Caco-2 (cell line): ENCODE measurements around the gene CDC14B. TPM values are rescaled to one million over a fixed set of nuclear protein-coding genes. Genes with fewer than 3 reads are reported as not detected.

Experiments
- BruUV-seq: library from RNA; stranded (reverse); fragments of 400-500 nt; replicated peaks from 2 replicates; lab custom pipeline; 2021; lab: Mats Ljungman, UMichigan
- CTCF ChIA-PET: fragments of 300-600 bp; sonication (Branson Sonifier 250); formaldehyde crosslinking; loops from one replicate; lab custom pipeline; 2022; ENCODE audit warnings: antibody characterized with exemption; lab: Charles Lee
- POLR2A ChIA-PET: fragments of 300-600 bp; sonication (Branson Sonifier 250); formaldehyde crosslinking; loops from one replicate; lab custom pipeline; 2022; ENCODE audit warnings: antibody characterized with exemption; lab: Charles Lee
- DNase-seq, 2 experiments: peaks; one replicate each; pipeline versions ENCODE4 v3.0.0 to v3.0.0-alpha.2; 2020 to 2022
- H3K27me3 ChIP-seq: replicated peaks from 2 replicates; pipeline ENCODE4 v1.6.0; 2011; ENCODE audit warnings: low read length; ENCODE audit not compliant: control insufficient read depth, insufficient read depth
- H3K36me3 ChIP-seq: 2 replicates; pipeline ENCODE4 v1.5.1; 2011; ENCODE audit warnings: low read length; ENCODE audit not compliant: control insufficient read depth, insufficient read depth
- H3K4me1 ChIP-seq: fragments of 250-450 bp; sonication (Bioruptor Pico); 2 replicates; pipeline ENCODE4 v1.5.1; 2020; ENCODE audit warnings: mild to moderate bottlenecking
- H3K4me3 ChIP-seq: 2 replicates; pipeline ENCODE4 v1.5.1; 2011; ENCODE audit warnings: low read depth, mild to moderate bottlenecking, control low read depth, low read length
- H3K9me3 ChIP-seq: fragments of 250-450 bp; sonication (Bioruptor Pico); 2 replicates; pipeline ENCODE4 v1.5.1; 2020; ENCODE audit warnings: mild to moderate bottlenecking, moderate library complexity
- H3K27ac Mint-ChIP-seq: one replicate; pipeline ENCODE4 v1.8.0; 2022; ENCODE audit warnings: mixed read lengths; ENCODE audit not compliant: unreplicated experiment
- H3K27me3 Mint-ChIP-seq: one replicate; pipeline ENCODE4 v1.8.0; 2022; ENCODE audit warnings: mixed read lengths; ENCODE audit not compliant: insufficient read depth, unreplicated experiment
- H3K36me3 Mint-ChIP-seq: one replicate; pipeline ENCODE4 v1.8.0; 2022; ENCODE audit warnings: mild to moderate bottlenecking, mixed read lengths; ENCODE audit not compliant: insufficient read depth, unreplicated experiment
- H3K4me1 Mint-ChIP-seq: one replicate; pipeline ENCODE4 v1.8.0; 2022; ENCODE audit warnings: low read depth, mixed read lengths; ENCODE audit not compliant: unreplicated experiment
- H3K4me3 Mint-ChIP-seq: one replicate; pipeline ENCODE4 v1.8.0; 2022; ENCODE audit warnings: mild to moderate bottlenecking, moderate library complexity, mixed read lengths; ENCODE audit not compliant: unreplicated experiment
- H3K9me3 Mint-ChIP-seq: one replicate; pipeline ENCODE4 v1.8.0; 2022; ENCODE audit warnings: mixed read lengths; ENCODE audit not compliant: unreplicated experiment
- intact Hi-C: fragments of 100-400 bp; cut with micrococcal nuclease; formaldehyde crosslinking; loops from one replicate; pipeline ENCODE4 v1.10.0; 2022; ENCODE audit not compliant: unreplicated experiment
- total RNA-seq: library from RNA; stranded (reverse); gene quantifications from 2 replicates; pipeline ENCODE4 v1.2.3, GENCODE V29; 2022
- TF ChIP-seq, protein P1 (sequence below), 2 experiments: fragments of 200-600 bp in 1 of 2; IDR thresholded peaks; 1 replicate in 1 of 2; 2 replicates in 1 of 2; pipeline versions ENCODE4 v1.5.1 to v1.8.0; 2011 to 2022; ENCODE audit warnings: antibody characterized with exemption in 1 of 2, control low read depth in 1 of 2, inconsistent platforms in 1 of 2, low read depth in 1 of 2, low read length in 1 of 2, mild to moderate bottlenecking in 1 of 2, moderate library complexity in 1 of 2; ENCODE audit not compliant: insufficient read depth in 1 of 2, severe bottlenecking in 1 of 2, unreplicated experiment in 1 of 2

The CDC14B gene
- total RNA-seq, 1 experiment from 2014 or later: 81.4 TPM

DNA sequence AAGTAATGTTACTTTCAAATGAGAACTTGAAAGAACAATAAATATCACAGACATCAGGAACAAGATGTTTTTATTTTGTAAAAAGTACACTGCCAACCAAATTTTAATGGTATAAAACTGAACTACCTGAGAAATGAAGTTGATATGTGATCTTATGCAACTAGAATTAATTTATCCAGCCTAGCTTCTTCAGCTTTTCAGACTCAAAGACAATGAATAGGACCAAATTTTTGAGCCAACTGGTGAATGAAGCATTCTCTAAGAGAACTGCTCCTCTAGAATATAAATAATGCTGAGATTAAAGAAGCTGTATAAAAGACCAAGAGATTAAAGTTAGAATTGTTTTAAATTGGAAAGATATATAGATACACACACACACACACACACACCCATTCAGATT is 9.9 kb downstream of the CDC14B start:
- Mint-ChIP-seq H3K36me3 (peaks cover 3% of the 10 kb centered on the region), H3K4me1 (peaks cover 34% of the 10 kb centered on the region), H3K27me3 (no peaks in the 10 kb centered on the region), H3K9me3 (no peaks in the 10 kb centered on the region), H3K4me3 (no peak overlapping the region), H3K27ac (no peak overlapping the region)
- ChIA-PET CTCF (no interaction called here), POLR2A (no interaction called here)
- intact Hi-C loops: no loop called here
- Histone ChIP-seq H3K9me3 (no peaks in the 10 kb centered on the region), H3K27me3 (no peaks in the 10 kb centered on the region), H3K4me3 (no peak overlapping the region), H3K4me1 (peaks cover 27% of the 10 kb centered on the region), H3K36me3 (no peaks in the 10 kb centered on the region)
- no peak for DNase-seq
- BruUV-seq: no TSS peak
- TF ChIP-seq, protein P1, sequence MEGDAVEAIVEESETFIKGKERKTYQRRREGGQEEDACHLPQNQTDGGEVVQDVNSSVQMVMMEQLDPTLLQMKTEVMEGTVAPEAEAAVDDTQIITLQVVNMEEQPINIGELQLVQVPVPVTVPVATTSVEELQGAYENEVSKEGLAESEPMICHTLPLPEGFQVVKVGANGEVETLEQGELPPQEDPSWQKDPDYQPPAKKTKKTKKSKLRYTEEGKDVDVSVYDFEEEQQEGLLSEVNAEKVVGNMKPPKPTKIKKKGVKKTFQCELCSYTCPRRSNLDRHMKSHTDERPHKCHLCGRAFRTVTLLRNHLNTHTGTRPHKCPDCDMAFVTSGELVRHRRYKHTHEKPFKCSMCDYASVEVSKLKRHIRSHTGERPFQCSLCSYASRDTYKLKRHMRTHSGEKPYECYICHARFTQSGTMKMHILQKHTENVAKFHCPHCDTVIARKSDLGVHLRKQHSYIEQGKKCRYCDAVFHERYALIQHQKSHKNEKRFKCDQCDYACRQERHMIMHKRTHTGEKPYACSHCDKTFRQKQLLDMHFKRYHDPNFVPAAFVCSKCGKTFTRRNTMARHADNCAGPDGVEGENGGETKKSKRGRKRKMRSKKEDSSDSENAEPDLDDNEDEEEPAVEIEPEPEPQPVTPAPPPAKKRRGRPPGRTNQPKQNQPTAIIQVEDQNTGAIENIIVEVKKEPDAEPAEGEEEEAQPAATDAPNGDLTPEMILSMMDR (IDR thresholded peaks at IDR 0.05; ENCODE audit: insufficient read depth in 1 of 2, low read depth in 1 of 2, low read length in 1 of 2, severe bottlenecking in 1 of 2, unreplicated experiment in 1 of 2): no peak

DNA sequence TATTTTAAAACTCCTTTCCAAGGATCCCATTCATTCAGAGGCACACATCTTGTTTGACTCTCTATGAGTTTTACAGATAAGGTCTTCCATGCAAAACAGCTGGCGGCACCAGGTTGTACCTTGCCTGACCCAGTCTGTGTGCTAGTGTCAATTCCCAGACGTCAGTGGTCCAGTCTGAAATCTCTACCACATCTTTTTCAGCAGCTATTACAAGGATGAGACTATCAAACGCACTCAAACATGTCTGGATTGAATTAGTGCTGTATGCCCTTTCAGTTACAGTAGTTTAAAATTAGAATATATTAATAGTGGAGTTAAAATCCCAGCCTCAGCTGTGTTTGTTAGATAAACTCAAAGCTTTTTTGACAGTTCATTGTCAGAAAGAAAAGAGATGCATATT is 11.7 kb downstream of the CDC14B start:
- POLR2A ChIA-PET: no interaction called here

DNA sequence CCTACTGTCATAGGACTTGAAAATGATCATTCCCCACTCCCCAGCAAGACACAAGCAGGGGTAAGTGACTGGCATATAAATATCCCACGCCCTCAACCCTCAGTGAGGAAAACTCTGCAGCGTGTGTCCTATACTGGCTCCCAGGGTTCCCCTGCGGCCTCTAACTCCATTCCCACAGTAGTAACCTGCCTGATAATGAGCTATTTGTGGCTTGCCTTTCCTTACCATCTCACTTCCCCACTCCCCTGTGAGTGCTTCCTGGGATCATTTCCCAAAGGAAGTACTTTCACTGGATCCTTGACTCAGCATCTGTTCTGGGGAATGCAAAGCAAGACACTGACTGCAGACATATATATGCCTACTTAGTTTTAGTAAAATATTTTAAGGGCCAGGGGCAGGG is 14.3 kb downstream of the CDC14B start:
- Mint-ChIP-seq H3K36me3 (no peaks in the 10 kb centered on the region), H3K27me3 (no peaks in the 10 kb centered on the region), H3K4me3 (no peak overlapping the region), H3K9me3 (no peaks in the 10 kb centered on the region), H3K4me1 (no peaks in the 10 kb centered on the region), H3K27ac (no peak overlapping the region)
- Histone ChIP-seq H3K4me3 (no peak overlapping the region), H3K36me3 (no peaks in the 10 kb centered on the region), H3K9me3 (no peaks in the 10 kb centered on the region), H3K4me1 (no peaks in the 10 kb centered on the region), H3K27me3 (no peaks in the 10 kb centered on the region)
- intact Hi-C loops: no loop called here
- DNase-seq: no peak
- TF ChIP-seq, protein P1 (IDR thresholded peaks at IDR 0.05; ENCODE audit: insufficient read depth in 1 of 2, low read depth in 1 of 2, low read length in 1 of 2, severe bottlenecking in 1 of 2, unreplicated experiment in 1 of 2): no peak
- no TSS peak for BruUV-seq
- ChIA-PET POLR2A (no interaction called here), CTCF (no interaction called here)

More for the DNA sequence above, 11.7 kb downstream of the CDC14B start:
- Histone ChIP-seq H3K9me3 (no peaks in the 10 kb centered on the region), H3K27me3 (no peaks in the 10 kb centered on the region), H3K36me3 (no peaks in the 10 kb centered on the region), H3K4me3 (no peak overlapping the region), H3K4me1 (peaks cover 14% of the 10 kb centered on the region)
- DNase-seq: no peak
- Mint-ChIP-seq H3K27me3 (no peaks in the 10 kb centered on the region), H3K4me3 (no peak overlapping the region), H3K9me3 (no peaks in the 10 kb centered on the region), H3K4me1 (peaks cover 23% of the 10 kb centered on the region), H3K27ac (no peak overlapping the region), H3K36me3 (no peaks in the 10 kb centered on the region)
- intact Hi-C loops: no loop called here
- no TSS peak for BruUV-seq
- TF ChIP-seq, protein P1 (IDR thresholded peaks at IDR 0.05; ENCODE audit: insufficient read depth in 1 of 2, low read depth in 1 of 2, low read length in 1 of 2, severe bottlenecking in 1 of 2, unreplicated experiment in 1 of 2): no peak
- CTCF ChIA-PET: interaction anchor here (0.6 to 1.4 kb wide), 2 partner anchors 11 to 1727 kb away, joined by 3 to 8 read pairs; no protein-coding TSS in a partner anchor
